ENCODE measurements around the gene PBX3. TPM values are rescaled to one million over a fixed set of nuclear protein-coding genes. Genes with fewer than 3 reads are reported as not detected.

Gene PBX3
- total RNA-seq, 1 donor, result 38.1 TPM

- Histone ChIP-seq H3K4me3 (ENCODE audit: low read length) (no peak overlapping the region), H3K4me1 (ENCODE audit: insufficient read depth, low read length) (peaks cover 12% of the 10 kb centered on the region), H3K9me3 (ENCODE audit: low read depth, low read length) (no peaks in the 10 kb centered on the region), H3K27me3 (ENCODE audit: insufficient read depth, low read length) (no peaks in the 10 kb centered on the region)
Measured at GRCh38 chr9:125782718-125783117, 35.5 kb downstream of the PBX3 start.

GRCh38 chr9:125784286-125785049 is 37.3 kb downstream of the PBX3 start:
- H3K9me3 ChIP-seq (ENCODE audit: low read depth, low read length), result no peaks in the 10 kb centered on the region
- peaks cover 12% of the 10 kb centered on the region for H3K4me1 ChIP-seq (ENCODE audit: insufficient read depth, low read length)
- no peaks in the 10 kb centered on the region for H3K27me3 ChIP-seq (ENCODE audit: insufficient read depth, low read length)
- no peak overlapping the region for H3K4me3 ChIP-seq (ENCODE audit: low read length)

DNA sequence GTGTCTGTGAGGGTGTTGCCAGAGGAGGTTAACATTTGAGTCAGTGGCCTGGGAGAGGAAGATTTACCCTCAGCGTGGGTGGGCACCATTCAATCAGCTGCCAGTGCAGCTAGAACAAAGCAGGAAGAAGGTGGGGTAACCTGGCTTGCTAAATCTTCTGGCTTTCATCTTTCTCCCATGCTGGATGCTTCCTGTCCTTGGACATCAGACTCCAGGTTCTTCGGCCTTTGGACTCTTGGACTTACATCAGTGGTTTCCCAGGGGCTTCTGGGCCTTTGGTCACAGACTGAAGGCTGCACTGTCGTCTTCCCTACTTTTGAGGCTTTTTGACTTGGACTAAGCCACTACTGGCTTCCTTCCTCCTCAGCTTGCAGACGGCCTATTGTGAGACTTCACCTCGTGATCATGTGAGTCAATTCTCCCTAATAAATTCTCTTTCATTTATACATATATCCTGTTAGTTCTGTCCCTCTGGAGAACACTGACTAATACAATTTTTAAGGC is 38.1 kb downstream of the PBX3 start:
- no peaks in the 10 kb centered on the region for H3K9me3 ChIP-seq (ENCODE audit: low read depth, low read length)
- H3K4me1 ChIP-seq (ENCODE audit: insufficient read depth, low read length), result peaks cover 12% of the 10 kb centered on the region
- H3K4me3 ChIP-seq (ENCODE audit: low read length), result no peak overlapping the region
- no peaks in the 10 kb centered on the region for H3K27me3 ChIP-seq (ENCODE audit: insufficient read depth, low read length)

DNA sequence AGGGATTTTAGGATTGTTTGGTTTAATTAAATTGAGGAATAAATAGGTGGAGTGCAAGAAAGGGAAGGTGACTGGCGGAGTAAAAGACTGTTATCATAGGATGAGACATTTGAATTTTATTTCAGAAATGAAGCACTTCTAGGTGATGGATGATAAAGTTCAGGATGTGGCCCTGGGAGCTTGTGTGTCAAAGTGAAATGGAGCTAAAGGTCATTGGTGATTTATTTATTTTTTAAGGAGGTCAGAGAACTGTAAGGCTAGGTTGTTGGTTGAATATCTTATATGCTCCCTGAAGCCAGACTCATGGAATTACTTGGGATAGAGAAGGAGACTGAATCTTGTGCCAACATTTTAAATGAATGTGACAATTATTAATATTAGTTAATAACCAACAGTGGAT is 40.5 kb downstream of the PBX3 start:
- no peaks in the 10 kb centered on the region for H3K27me3 ChIP-seq (ENCODE audit: insufficient read depth, low read length)
- H3K4me1 ChIP-seq (ENCODE audit: insufficient read depth, low read length), result peaks cover 12% of the 10 kb centered on the region
- no peaks in the 10 kb centered on the region for H3K9me3 ChIP-seq (ENCODE audit: low read depth, low read length)
- H3K4me3 ChIP-seq (ENCODE audit: low read length), result no peak overlapping the region

DNA sequence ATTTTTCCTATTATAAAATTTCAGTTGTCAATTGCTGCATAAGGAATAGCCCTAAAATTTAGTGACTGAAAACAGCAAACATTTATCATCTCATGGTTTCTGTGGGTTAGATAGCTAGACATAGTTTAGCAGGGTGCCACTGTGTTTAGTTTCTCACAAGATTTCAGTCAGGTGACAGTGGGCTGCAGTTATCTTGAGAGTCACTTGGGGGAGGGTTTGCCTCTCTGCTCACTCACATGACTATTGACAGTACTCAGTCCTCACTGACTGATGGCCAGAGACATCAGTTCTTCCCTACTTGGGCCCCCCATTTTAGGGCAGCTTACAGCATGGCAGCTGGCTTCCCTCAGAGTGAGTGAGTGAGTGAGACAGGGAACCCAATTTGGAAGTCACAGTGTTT is 42.0 kb downstream of the PBX3 start:
- Histone ChIP-seq H3K9me3 (ENCODE audit: low read depth, low read length) (no peaks in the 10 kb centered on the region), H3K4me3 (ENCODE audit: low read length) (no peak overlapping the region), H3K4me1 (ENCODE audit: insufficient read depth, low read length) (peaks cover 12% of the 10 kb centered on the region), H3K27me3 (ENCODE audit: insufficient read depth, low read length) (no peaks in the 10 kb centered on the region)

- Histone ChIP-seq H3K9me3 (ENCODE audit: low read depth, low read length) (no peaks in the 10 kb centered on the region), H3K4me1 (ENCODE audit: insufficient read depth, low read length) (no peaks in the 10 kb centered on the region), H3K4me3 (ENCODE audit: low read length) (no peak overlapping the region), H3K27me3 (ENCODE audit: insufficient read depth, low read length) (no peaks in the 10 kb centered on the region)
Measured at GRCh38 chr9:125794708-125795107, 47.5 kb downstream of the PBX3 start.

DNA sequence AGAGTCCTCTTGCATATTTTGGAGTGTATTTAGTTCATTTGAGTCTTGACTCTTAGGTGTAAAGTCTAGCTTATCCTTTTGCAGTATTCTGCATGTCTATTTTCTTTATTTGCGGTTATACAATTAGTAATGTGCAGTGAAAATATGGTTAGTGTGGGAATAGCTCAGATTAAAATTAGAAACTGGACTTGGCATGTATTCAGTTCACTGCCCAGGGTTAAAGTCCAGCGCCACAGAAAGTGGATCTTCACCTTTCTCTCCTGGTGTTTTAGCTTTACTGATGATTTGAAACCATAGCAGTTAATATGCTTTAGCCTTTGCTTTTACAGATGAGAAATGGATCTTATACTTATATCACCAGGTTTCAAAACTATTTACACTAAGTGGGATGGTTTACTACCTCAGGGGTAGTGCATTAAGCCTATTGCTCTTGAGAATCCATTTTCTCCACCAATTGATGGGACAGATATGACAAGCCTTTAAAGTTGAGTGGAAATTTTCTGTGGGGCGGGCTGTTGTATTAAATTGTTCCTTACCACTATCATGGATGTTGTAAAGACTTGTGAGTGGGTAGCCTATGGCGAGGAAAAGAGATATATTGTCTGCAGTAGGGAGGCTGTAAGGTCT is 48.9 kb downstream of the PBX3 start:
- Histone ChIP-seq H3K9me3 (ENCODE audit: low read depth, low read length) (no peaks in the 10 kb centered on the region), H3K27me3 (ENCODE audit: insufficient read depth, low read length) (no peaks in the 10 kb centered on the region), H3K4me3 (ENCODE audit: low read length) (no peak overlapping the region), H3K4me1 (ENCODE audit: insufficient read depth, low read length) (no peaks in the 10 kb centered on the region)

GRCh38 chr9:125797930-125798329 is 50.8 kb downstream of the PBX3 start:
- H3K4me3 ChIP-seq (ENCODE audit: low read length), result no peak overlapping the region
- H3K27me3 ChIP-seq (ENCODE audit: insufficient read depth, low read length), result no peaks in the 10 kb centered on the region
- H3K9me3 ChIP-seq (ENCODE audit: low read depth, low read length), result no peaks in the 10 kb centered on the region
- H3K4me1 ChIP-seq (ENCODE audit: insufficient read depth, low read length), result no peaks in the 10 kb centered on the region

- no peaks in the 10 kb centered on the region for H3K9me3 ChIP-seq (ENCODE audit: low read depth, low read length)
- no peak overlapping the region for H3K4me3 ChIP-seq (ENCODE audit: low read length)
- H3K4me1 ChIP-seq (ENCODE audit: insufficient read depth, low read length), result no peaks in the 10 kb centered on the region
- no peaks in the 10 kb centered on the region for H3K27me3 ChIP-seq (ENCODE audit: insufficient read depth, low read length)
Measured at GRCh38 chr9:125803526-125803925, 56.4 kb downstream of the PBX3 start.

- no peaks in the 10 kb centered on the region for H3K27me3 ChIP-seq (ENCODE audit: insufficient read depth, low read length)
- H3K9me3 ChIP-seq (ENCODE audit: low read depth, low read length), result no peaks in the 10 kb centered on the region
- H3K4me1 ChIP-seq (ENCODE audit: insufficient read depth, low read length), result no peaks in the 10 kb centered on the region
- no peak overlapping the region for H3K4me3 ChIP-seq (ENCODE audit: low read length)
Measured at GRCh38 chr9:125805057-125805456, 57.9 kb downstream of the PBX3 start.

- H3K4me3 ChIP-seq (ENCODE audit: low read length), result no peak overlapping the region
- no peaks in the 10 kb centered on the region for H3K4me1 ChIP-seq (ENCODE audit: insufficient read depth, low read length)
- H3K27me3 ChIP-seq (ENCODE audit: insufficient read depth, low read length), result no peaks in the 10 kb centered on the region
- H3K9me3 ChIP-seq (ENCODE audit: low read depth, low read length), result no peaks in the 10 kb centered on the region
Measured at GRCh38 chr9:125805586-125805985, 58.4 kb downstream of the PBX3 start.

DNA sequence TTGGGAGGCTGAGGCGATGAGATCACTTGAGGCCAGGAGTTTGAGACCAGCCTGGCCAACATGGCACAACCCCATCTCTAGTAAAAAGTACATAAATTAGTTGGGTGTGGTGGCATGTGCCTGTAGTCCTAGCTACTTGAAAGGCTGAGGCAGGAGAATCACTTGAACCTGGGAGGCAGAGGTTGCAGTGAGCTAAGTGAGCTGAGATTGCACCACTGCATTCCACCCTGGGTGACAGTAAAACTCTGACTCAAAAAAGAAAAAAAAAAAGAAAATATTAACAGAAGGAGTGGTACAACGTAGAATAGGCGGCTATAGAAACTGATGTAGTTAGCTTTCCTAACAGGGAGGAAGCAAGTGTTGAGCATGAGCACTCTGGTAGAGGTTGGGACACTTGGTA is 59.9 kb downstream of the PBX3 start:
- Histone ChIP-seq H3K4me1 (ENCODE audit: insufficient read depth, low read length) (no peaks in the 10 kb centered on the region), H3K27me3 (ENCODE audit: insufficient read depth, low read length) (no peaks in the 10 kb centered on the region), H3K4me3 (ENCODE audit: low read length) (no peak overlapping the region), H3K9me3 (ENCODE audit: low read depth, low read length) (no peaks in the 10 kb centered on the region)

DNA sequence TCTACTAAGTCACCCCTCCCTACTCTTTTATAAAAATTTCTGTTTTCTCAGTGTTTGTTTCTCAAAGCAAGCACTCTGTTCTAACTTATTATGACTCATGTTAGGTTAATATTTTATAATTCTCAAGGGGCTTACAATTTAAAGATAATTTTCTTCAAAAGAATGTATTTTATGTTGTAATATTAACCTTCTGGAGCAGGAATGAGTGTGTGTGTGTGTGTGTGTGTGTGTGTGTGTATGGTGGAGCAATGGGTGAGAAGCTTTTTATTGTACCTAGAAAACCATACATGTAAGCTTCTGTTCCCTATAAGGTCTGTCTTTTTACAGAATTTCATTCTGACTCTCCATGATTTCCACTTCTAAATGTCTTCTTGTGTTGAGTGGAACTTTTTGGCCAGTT is 63.0 kb downstream of the PBX3 start:
- Histone ChIP-seq H3K9me3 (ENCODE audit: low read depth, low read length) (no peaks in the 10 kb centered on the region), H3K4me3 (ENCODE audit: low read length) (no peak overlapping the region), H3K4me1 (ENCODE audit: insufficient read depth, low read length) (no peaks in the 10 kb centered on the region), H3K27me3 (ENCODE audit: insufficient read depth, low read length) (no peaks in the 10 kb centered on the region)

- H3K27me3 ChIP-seq (ENCODE audit: insufficient read depth, low read length), result no peaks in the 10 kb centered on the region
- no peaks in the 10 kb centered on the region for H3K4me1 ChIP-seq (ENCODE audit: insufficient read depth, low read length)
- no peak overlapping the region for H3K4me3 ChIP-seq (ENCODE audit: low read length)
- no peaks in the 10 kb centered on the region for H3K9me3 ChIP-seq (ENCODE audit: low read depth, low read length)
Measured at GRCh38 chr9:125811002-125811401, 63.8 kb downstream of the PBX3 start.

GRCh38 chr9:125812403-125812802 is 65.2 kb downstream of the PBX3 start:
- Histone ChIP-seq H3K4me3 (ENCODE audit: low read length) (no peak overlapping the region), H3K9me3 (ENCODE audit: low read depth, low read length) (no peaks in the 10 kb centered on the region), H3K27me3 (ENCODE audit: insufficient read depth, low read length) (no peaks in the 10 kb centered on the region), H3K4me1 (ENCODE audit: insufficient read depth, low read length) (no peaks in the 10 kb centered on the region)

DNA sequence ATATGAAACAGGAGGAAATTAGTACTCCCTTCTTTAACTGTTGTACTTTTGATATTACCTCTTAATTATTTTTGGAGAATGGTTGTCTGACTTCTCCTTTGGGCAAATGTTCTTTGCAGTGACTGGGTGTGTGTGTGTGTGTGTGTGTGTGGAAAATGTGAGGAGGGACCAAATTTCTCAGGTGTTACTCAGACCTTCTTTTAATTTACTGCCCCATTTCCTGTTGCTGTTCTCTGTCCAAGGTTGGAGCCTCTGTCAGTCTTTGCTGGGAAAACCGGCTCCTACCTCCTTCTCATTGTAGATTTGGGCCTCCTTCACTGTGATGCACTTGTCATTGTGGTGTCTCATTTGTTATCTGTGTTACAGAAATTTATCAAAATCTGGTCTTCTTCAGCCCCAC is 68.4 kb downstream of the PBX3 start:
- no peak overlapping the region for H3K4me3 ChIP-seq (ENCODE audit: low read length)
- H3K4me1 ChIP-seq (ENCODE audit: insufficient read depth, low read length), result peaks cover 6% of the 10 kb centered on the region
- H3K27me3 ChIP-seq (ENCODE audit: insufficient read depth, low read length), result no peaks in the 10 kb centered on the region
- no peaks in the 10 kb centered on the region for H3K9me3 ChIP-seq (ENCODE audit: low read depth, low read length)

Data from mononuclear cell (primary cell).